SIG-M5 (cell line): Measurements from ENCODE around the gene MED8.

ENCODE experiments used
- DNase-seq: peaks from one replicate; lab custom pipeline; 2025; lab: John Stamatoyannopoulos, UW

Gene MED8

GRCh38 chr1:43334453-43335205, 55.0 kb downstream of the MED8 start:
- DNase-seq: no peak
